Cardiac septum (tissue), 1 donor: ENCODE data around the gene AOPEP. TPM values are rescaled to one million over a fixed set of nuclear protein-coding genes. Genes with fewer than 3 reads are reported as not detected.

Experiments
- DNase-seq: peaks from one replicate; pipeline ENCODE4 v3.0.0-alpha.2; 2020; ENCODE audit warnings: low spot score
- intact Hi-C: fragments of 100-400 bp; cut with DNase I; formaldehyde crosslinking; loops from one replicate; pipeline ENCODE4 v1.14.0; 2022
- total RNA-seq: library from RNA; stranded (reverse); fragmentation: NEBNext Ultra II Directional; extraction: Animal tissue kit (Norgen Biotek cat#: 25700); gene quantifications from one replicate; pipeline ENCODE4 v1.2.1, GENCODE V29; 2021
- donor health status: DM: no; HTN: no; CAD: no.

The AOPEP gene
- total RNA-seq, 1 donor from 2014 or later, result 260 TPM

GRCh38 chr9:94805051-94805489 lies 78.6 kb downstream of the AOPEP start:
- intact Hi-C loops, result loop anchor here (5.0 kb wide), 1 partner anchor 112 kb away; no protein-coding TSS in a partner anchor
- no peak for DNase-seq

DNA sequence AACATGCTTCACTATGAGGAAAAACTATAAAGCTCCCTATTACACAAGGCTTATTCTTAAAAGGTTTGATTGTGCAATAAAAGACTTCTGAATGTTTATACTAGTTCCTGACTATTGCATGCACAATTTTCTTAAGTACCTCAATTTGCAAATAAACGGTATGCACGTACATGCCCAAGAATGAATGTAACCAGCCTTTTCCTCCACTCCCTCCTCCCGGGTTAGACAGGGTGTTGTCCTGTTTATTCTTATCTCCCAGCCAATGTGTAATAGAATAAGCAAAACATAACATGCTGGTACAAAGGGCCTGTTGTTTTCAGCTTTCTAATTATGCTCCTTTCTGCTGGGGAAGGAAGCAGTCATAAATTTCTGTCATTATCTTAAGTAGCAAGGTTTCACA lies 79.1 kb downstream of the AOPEP start:
- DNase-seq, result no peak
- intact Hi-C loops, result loop anchor here (5.0 kb wide), 1 partner anchor 112 kb away; no protein-coding TSS in a partner anchor

- intact Hi-C loops, result loop anchor here (5.0 kb wide), 1 partner anchor 111 kb away; no protein-coding TSS in a partner anchor
- no peak for DNase-seq
These were observed 79.9 kb downstream of the AOPEP start for GRCh38 chr9:94806307-94806893.

DNA sequence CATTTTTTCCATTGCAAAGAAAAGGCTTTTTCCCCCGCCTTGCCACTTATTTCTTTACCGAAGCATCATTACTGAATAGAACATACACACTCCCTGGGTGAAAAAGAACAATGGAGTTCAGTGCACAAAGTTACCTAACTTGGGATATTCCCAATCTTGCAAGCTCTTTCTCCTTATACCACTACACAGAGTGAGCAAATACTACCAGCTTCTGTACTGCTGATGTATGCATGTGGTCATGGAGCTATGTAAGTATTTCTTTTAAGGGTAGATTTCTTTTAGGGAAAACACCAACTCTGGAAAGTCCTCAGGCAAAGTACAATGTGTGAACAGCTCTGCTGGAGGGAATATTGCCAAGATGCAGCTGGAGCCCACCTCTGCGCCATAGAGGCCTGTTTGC lies 81.1 kb downstream of the AOPEP start:
- no peak for DNase-seq
- intact Hi-C loops, result loop anchor here (5.0 kb wide), 1 partner anchor 110 kb away; no protein-coding TSS in a partner anchor

DNA sequence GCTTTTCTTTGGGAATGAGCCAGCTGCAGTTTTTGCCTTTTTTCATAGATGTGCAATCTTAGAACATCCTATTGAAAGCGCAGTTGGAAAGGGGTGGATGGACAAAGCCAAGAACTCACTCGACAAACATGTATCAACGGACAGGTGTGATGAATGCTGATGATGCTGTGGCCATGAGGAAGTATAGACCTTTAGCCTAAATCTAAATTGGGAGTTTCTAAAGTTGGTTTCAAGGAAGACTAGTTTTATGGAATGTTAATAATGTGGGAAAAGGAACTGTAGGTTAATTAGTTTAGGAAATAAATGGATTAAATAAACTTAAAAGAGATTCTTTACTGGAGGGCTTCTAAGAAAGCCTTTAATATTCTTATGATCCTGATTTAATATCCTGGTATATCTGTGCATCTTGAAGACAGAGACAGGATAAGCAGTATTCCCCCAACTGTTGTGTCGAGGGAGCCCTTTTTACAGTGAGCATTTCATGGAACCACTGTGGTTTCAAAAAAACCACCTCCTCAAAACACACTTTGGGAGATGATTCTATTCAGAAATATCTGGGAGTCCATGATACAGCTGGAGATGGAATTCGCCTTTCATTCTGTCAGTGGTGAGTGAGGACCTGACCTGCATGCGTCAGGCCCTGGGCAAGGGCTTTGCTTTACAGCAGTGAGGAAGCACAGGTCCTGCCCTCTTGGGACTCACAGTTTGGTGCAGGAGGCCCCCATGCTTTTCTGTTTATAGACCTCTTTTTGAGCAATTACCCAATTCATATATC lies 82.6 kb downstream of the AOPEP start:
- intact Hi-C loops, result loop anchor here (5.0 kb wide), 1 partner anchor 108 kb away; no protein-coding TSS in a partner anchor
- no peak for DNase-seq

- no peak for DNase-seq
- intact Hi-C loops, result loop anchor here (5.0 kb wide), 1 partner anchor 108 kb away; no protein-coding TSS in a partner anchor
These were observed 83.3 kb downstream of the AOPEP start for GRCh38 chr9:94809778-94810177.

DNA sequence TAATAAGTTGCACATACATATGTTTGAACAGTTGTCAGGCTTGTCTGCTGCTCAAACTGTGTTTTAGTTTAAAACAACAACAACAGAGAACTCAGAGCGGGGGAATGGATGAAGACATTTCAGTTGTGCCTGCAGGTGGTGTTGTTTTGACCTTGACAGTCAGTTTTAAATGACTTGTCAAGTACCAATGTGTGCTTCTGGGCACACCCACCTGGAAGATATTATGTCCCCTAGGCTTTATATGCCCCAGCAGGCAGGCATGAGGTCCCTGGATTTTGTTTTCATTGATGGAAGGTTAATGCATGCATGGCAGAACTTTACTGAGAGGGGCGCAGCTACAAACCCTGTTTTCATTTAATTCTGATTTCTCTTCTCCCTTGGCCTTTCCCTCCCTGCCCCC lies 84.6 kb downstream of the AOPEP start:
- intact Hi-C loops, result no loop called here
- no peak for DNase-seq

DNA sequence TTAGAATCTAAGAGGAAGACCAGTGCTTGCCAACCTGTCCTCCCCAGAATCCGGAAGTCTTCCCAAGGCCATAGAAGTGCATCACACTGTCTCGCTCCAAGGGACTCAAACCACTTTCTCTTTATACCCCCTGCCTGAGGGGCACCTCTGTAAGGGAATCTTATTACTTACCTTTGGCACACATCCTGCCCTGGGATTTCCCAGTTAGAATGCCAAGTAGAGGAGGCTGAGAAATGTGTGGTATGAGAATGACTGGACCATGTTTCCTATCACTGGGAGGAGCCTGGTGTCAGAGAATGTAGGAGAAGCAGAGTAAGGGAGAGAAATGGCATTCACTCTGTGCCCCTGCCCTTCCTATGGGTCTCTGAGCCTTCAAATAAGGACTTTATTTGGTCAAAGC lies 85.8 kb downstream of the AOPEP start:
- DNase-seq, result no peak
- intact Hi-C loops, result no loop called here

DNA sequence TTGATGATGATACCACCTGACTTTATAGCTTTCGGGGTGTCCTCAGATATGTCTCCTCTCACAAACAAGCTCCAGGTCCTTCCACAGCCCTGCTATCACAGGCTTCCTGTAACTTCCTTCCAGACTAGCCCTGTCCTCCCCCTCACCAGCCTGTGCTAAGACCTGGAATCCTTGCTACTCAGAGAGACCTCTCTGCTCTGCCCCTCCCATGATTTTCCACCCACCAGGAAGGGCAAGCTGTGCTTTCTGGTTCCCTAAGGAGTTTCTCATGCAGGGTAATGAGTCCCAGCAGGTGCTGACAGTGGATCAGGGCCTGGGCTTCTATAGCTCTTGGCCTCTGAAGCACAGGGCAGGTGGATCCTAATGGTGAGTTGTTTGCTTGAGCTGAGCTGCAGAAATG lies 86.9 kb downstream of the AOPEP start:
- DNase-seq, result no peak
- intact Hi-C loops, result no loop called here

- DNase-seq, result no peak
- intact Hi-C loops, result no loop called here
These were observed 91.0 kb downstream of the AOPEP start for GRCh38 chr9:94817291-94818177.

DNA sequence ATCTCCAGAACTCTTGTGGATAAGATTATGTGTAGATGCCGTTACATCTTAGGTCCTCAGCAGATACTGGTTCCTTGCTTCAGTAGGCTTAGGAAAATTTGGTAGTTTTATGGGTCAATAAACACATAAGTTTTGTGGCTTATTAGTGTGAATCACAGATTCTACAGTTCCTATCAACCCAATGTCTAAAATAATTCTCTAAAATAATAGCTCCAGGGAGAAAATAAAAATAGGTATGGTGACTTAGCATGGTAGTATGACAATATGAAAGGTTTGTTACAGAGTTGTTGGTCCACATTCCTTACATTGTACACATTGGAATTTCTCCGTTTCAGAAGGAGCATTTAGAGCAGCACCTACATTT lies 91.7 kb downstream of the AOPEP start:
- DNase-seq, result no peak
- intact Hi-C loops, result no loop called here

GRCh38 chr9:94819161-94819687 lies 92.7 kb downstream of the AOPEP start:
- intact Hi-C loops, result no loop called here
- DNase-seq, result no peak

DNA sequence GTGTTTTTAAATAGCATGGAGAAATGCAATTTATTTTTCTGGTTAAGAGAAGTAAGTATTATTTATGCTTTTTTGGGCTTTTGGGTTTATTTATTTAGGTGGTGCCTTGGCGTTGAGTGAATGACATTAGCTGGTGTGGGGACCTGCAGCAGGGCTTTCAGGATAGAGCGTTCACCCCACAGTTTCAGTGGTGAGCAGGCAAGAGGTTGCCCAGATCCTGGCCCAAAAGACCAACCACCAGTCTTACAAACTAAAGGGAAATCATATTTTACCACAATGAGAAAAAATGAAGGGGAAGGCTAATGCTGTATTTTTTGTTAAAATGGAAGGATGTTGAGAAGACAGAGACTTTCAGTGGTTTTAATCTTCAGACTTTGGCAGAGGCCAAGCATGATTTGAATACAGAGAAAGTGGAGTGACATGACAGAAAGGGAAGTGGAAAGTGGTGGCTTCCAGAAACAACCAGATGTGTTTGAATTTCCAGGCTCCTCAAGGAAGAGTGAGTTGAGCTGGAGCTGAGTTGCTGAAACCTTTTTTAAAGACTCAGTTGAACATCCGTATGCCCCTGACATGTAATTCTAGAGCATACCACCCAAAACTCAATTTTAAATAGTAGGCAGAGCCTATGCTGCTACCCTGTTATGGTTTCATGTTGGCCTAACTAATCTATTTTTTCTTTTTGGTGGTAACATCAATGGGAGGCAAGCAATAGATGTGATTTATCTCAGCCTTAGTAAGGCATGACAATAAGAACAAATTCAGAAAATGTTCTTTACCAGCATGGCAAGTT lies 94.8 kb downstream of the AOPEP start:
- no peak for DNase-seq
- intact Hi-C loops, result no loop called here

DNA sequence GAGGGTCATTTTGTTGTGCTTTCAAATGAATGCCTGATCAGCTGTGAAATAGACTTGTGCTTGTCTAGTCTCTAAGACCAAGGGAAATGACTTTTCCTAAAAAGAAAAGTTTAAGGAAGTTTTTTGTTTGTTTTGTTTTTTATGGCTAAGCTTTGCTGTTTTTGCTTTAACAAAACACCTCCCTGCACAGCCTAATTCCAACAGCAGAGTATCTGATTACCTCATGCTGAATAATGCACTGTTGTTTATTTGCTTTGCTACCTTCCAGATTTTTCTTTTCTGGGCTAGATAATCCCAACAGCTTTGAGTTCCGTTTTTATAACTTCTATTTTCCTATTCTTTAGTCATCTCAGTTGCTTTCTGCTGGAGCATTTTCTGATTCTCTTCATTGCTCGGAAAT lies 95.8 kb downstream of the AOPEP start:
- intact Hi-C loops, result loop anchor here (2.0 kb wide), 1 partner anchor 19 kb away; no protein-coding TSS in a partner anchor
- DNase-seq, result no peak

GRCh38 chr9:94823710-94824109 lies 97.2 kb downstream of the AOPEP start:
- intact Hi-C loops, result loop anchor here (2.0 kb wide), 1 partner anchor 21 kb away; no protein-coding TSS in a partner anchor

GRCh38 chr9:94824411-94824810 lies 97.9 kb downstream of the AOPEP start:
- DNase-seq, result no peak
- intact Hi-C loops, result no loop called here

More at GRCh38 chr9:94823710-94824109, 97.2 kb downstream of the AOPEP start:
- no peak for DNase-seq

- no peak for DNase-seq
- intact Hi-C loops, result no loop called here
These were observed 98.6 kb downstream of the AOPEP start for GRCh38 chr9:94824913-94825610.

DNA sequence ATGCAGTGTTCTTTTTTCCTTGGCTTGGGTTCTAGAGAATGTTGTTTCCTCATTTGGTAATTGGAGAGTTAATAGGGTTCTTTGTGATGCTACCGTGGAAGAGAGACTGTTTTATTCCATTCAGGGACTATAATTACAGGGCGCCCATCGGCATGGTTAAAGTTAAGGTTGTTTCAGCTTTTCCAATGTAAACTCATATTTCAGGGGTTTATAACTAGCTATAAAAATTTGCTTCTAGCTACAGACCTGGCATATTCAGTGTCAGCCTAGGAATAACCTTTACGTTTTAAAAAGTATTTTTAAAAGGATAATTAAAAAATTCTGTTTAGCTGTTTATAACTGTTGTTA lies 99.1 kb downstream of the AOPEP start:
- intact Hi-C loops, result no loop called here
- no peak for DNase-seq
